ENCODE data around the gene COL10A1. TPM values are rescaled to one million over a fixed set of nuclear protein-coding genes. Genes with fewer than 3 reads are reported as not detected.
"Not testable (repeated sequence)": the region's sequence is repeated elsewhere in the genome, so short reads cannot be mapped to it uniquely, and the experiment has no call there.

The COL10A1 gene
- total and polyA plus RNA-seq, 9 donors, result 0.18 to 4.4 (median 0.70) TPM; not detected in 1

GRCh38 chr6:116099036-116099435 is 26.9 kb downstream of the COL10A1 start:
- Histone ChIP-seq H3K36me3 (no peaks in the 10 kb centered on the region), H3K4me1 (ENCODE audit: insufficient read depth) (no peaks in the 10 kb centered on the region), H3K4me3 (no peak overlapping the region), H3K27ac (no peak overlapping the region), H3K9me3 (no peaks in the 10 kb centered on the region), H3K27me3 (no peaks in the 10 kb centered on the region)
- intact Hi-C loops (cut with DNase I), result no loop called here
- no peak for DNase-seq
- WGBS, 3 donors, result 81 to 84% (median 83%) methylated on average over 1 of the region's 1 CpG
- TF ChIP-seq POLR2A (IDR thresholded peaks at IDR 0.05), result no peak
- no peak for TF ChIP-seq EP300 (IDR thresholded peaks at IDR 0.05)
- TF ChIP-seq CTCF (IDR thresholded peaks at IDR 0.05), result no peak

GRCh38 chr6:116096979-116097816 is 28.7 kb downstream of the COL10A1 start:
- H3K4me1 ChIP-seq (ENCODE audit: insufficient read depth), result no peaks in the 10 kb centered on the region
- H3K9me3 ChIP-seq, result no peaks in the 10 kb centered on the region
- WGBS, 3 donors, result 28 to 56% (median 36%) methylated on average over 2 of the region's 2 CpGs
- TF ChIP-seq CTCF (IDR thresholded peaks at IDR 0.05), result no peak
- TF ChIP-seq POLR2A (IDR thresholded peaks at IDR 0.05), result no peak
- no peak for TF ChIP-seq EP300 (IDR thresholded peaks at IDR 0.05)
- no peak overlapping the region for H3K27ac ChIP-seq
- no peak overlapping the region for H3K4me3 ChIP-seq
- no peaks in the 10 kb centered on the region for H3K36me3 ChIP-seq
- no peaks in the 10 kb centered on the region for H3K27me3 ChIP-seq
- intact Hi-C loops (cut with DNase I), result loop anchor here in 1 of 4 donors (2.0 kb wide), 1 partner anchor 84 kb away; no protein-coding TSS in a partner anchor
- DNase-seq, result no peak

GRCh38 chr6:116096048-116096759 is 29.7 kb downstream of the COL10A1 start:
- H3K9me3 ChIP-seq; H3K4me3 ChIP-seq; H3K27ac ChIP-seq; H3K4me1 ChIP-seq (ENCODE audit: insufficient read depth); H3K36me3 ChIP-seq; DNase-seq; H3K27me3 ChIP-seq: not testable (repeated sequence)
- 95% methylated on average over 9 of the region's 9 CpGs for WGBS, 3 donors
- intact Hi-C loops (cut with DNase I), result loop anchor here in 1 of 4 donors (2.0 kb wide), 1 partner anchor 83 kb away; no protein-coding TSS in a partner anchor

GRCh38 chr6:116094041-116094440 is 31.9 kb downstream of the COL10A1 start:
- DNase-seq, result no peak
- intact Hi-C loops (cut with DNase I), result no loop called here
- Histone ChIP-seq H3K4me1 (ENCODE audit: insufficient read depth) (no peaks in the 10 kb centered on the region), H3K27ac (no peak overlapping the region), H3K27me3 (no peaks in the 10 kb centered on the region), H3K9me3 (no peaks in the 10 kb centered on the region), H3K36me3 (no peaks in the 10 kb centered on the region), H3K4me3 (no peak overlapping the region)
- TF ChIP-seq CTCF (IDR thresholded peaks at IDR 0.05) (no peak), POLR2A (IDR thresholded peaks at IDR 0.05) (no peak), EP300 (IDR thresholded peaks at IDR 0.05) (no peak)
- 93 to 94% (median 94%) methylated on average over 7 of the region's 7 CpGs for WGBS, 3 donors
